ENCODE data around the gene ORC4. TPM values are rescaled to one million over a fixed set of nuclear protein-coding genes. Genes with fewer than 3 reads are reported as not detected.

Gene ORC4
- total RNA-seq, 3 donors from 2014 or later = 33.3 to 49.9 (median 41.6) TPM

DNA sequence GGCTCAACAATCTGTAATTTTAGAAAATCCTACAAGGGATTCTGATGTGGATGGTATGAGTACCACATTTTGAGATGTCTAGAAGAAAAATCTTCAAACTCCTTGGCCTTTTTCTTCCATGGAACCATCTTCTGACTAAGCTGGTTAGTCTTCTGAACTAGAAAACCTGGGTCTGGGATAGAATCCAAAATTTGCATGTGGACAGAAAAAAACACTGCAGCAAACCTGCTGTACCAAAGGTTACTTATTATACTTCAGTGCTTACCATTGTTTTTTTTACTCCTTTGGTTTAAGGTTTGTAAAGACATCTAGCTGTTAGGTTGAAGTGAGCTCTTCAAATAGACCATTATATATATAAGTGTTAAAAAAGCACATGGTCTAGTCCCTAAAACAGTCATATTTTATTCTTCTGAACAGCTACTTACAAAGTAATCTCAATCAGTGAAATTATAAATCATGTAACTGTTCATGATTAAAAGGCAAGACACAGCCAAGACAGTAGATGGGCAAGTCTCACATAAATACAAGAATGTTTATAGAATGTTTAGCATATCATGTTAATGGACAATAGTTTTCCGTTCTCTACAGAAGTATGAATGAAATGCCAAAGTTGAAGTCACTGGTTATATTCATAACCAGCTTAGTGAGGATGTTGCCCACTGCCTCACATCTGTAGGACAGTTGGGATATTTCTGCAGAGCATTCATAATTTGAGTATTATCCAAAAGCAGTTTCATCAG, 85.5 kb downstream of the ORC4 start:
- no peak overlapping the region for H3K4me3 ChIP-seq
- intact Hi-C loops (cut with DNase I, micrococcal nuclease) = loop anchor here (5.0 kb wide), 2 partner anchors 572 to 1057 kb away; no protein-coding TSS in a partner anchor
- no peaks in the 10 kb centered on the region for H3K4me1 ChIP-seq (ENCODE audit: low read depth)
- no peaks in the 10 kb centered on the region for H3K36me3 ChIP-seq (ENCODE audit: low read depth)
- no peak for ATAC-seq
- no peak for DNase-seq
- H3K9me3 ChIP-seq = no peaks in the 10 kb centered on the region
- no peak for TF ChIP-seq CTCF (IDR thresholded peaks at IDR 0.05)

- Histone ChIP-seq H3K36me3 (ENCODE audit: low read depth) (no peaks in the 10 kb centered on the region), H3K9me3 (no peaks in the 10 kb centered on the region), H3K4me1 (ENCODE audit: low read depth) (no peaks in the 10 kb centered on the region), H3K4me3 (no peak overlapping the region)
- ATAC-seq (no peak), DNase-seq (no peak)
- intact Hi-C loops (cut with DNase I, micrococcal nuclease) = no loop called here
- no peak for TF ChIP-seq CTCF (IDR thresholded peaks at IDR 0.05)
Measured at GRCh38 chr2:147933931-147934330, 86.6 kb downstream of the ORC4 start.

- no peaks in the 10 kb centered on the region for H3K36me3 ChIP-seq (ENCODE audit: low read depth)
- intact Hi-C loops (cut with DNase I, micrococcal nuclease) = no loop called here
- DNase-seq (no peak), ATAC-seq (no peak)
- H3K4me3 ChIP-seq = no peak overlapping the region
- no peak for TF ChIP-seq CTCF (IDR thresholded peaks at IDR 0.05)
- H3K4me1 ChIP-seq (ENCODE audit: low read depth) = no peaks in the 10 kb centered on the region
- H3K9me3 ChIP-seq = no peaks in the 10 kb centered on the region
Measured at GRCh38 chr2:147927053-147927588, 93.4 kb downstream of the ORC4 start.

- DNase-seq (peak in 1 of 3 donors; percentile 37), ATAC-seq (peak; percentile 30)
- H3K4me1 ChIP-seq (ENCODE audit: low read depth) = no peaks in the 10 kb centered on the region
- TF ChIP-seq CTCF (IDR thresholded peaks at IDR 0.05) = no peak
- intact Hi-C loops (cut with DNase I, micrococcal nuclease) = no loop called here
- no peaks in the 10 kb centered on the region for H3K9me3 ChIP-seq
- no peak overlapping the region for H3K4me3 ChIP-seq
- H3K36me3 ChIP-seq (ENCODE audit: low read depth) = no peaks in the 10 kb centered on the region
Measured at GRCh38 chr2:147925886-147926285, 94.7 kb downstream of the ORC4 start.

GRCh38 chr2:147924647-147925046, 95.9 kb downstream of the ORC4 start:
- no peak for DNase-seq
- intact Hi-C loops (cut with DNase I, micrococcal nuclease) = no loop called here
- Histone ChIP-seq H3K9me3 (no peaks in the 10 kb centered on the region), H3K36me3 (ENCODE audit: low read depth) (no peaks in the 10 kb centered on the region), H3K4me1 (ENCODE audit: low read depth) (no peaks in the 10 kb centered on the region), H3K4me3 (no peak overlapping the region)
- no peak for TF ChIP-seq CTCF (IDR thresholded peaks at IDR 0.05)
- no peak for ATAC-seq

Data from mucosa of descending colon (tissue), 3 donors.